SH-SY5Y (cell line): Measurements from ENCODE around the gene ZDHHC16.

Experiments
- GATA2 ChIP-seq: IDR thresholded peaks from 2 replicates; pipeline ENCODE4 v1.6.1; 2011; ENCODE audit warnings: mild to moderate bottlenecking, low read depth, low read length
- GATA3 ChIP-seq: IDR thresholded peaks from 2 replicates; pipeline ENCODE4 v1.6.1; 2011; ENCODE audit warnings: low read depth, mild to moderate bottlenecking, low read length, moderate library complexity

The ZDHHC16 gene

DNA sequence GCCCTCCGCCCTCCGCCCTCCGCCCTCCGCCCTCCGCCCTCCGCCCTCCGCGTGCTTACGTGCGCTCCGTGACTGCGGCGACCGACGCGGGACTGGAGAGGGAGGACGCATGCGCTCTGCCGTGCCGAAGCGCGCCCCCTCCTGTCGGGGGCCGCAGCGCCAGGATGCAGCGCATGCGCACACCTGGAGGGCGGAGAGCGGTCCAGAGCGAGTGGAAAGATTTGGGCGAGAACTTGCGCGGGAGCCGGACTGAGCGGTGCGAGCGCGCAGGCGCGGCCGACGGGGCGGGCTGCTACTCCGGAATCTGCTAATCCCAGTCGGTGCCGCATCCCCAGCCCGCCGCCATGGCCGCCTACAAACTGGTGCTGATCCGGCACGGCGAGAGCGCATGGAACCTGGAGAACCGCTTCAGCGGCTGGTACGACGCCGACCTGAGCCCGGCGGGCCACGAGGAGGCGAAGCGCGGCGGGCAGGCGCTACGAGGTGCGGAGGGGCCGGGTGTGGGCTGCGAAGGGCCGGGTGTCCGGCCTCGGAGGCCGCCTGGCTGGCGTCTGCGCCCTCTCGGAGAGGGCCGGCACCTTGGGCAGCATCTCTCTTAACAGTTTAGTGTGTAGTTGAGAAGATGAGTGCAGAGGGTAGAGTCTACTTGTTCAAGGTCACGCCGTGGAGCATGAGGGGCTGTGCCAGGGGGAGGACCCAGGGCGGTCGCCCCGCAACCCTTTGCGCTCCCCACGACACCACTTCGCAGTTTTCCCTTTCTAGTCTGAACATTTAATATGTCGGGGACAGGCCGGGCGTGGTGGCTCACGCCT, 19.8 kb upstream of the ZDHHC16 start, which contains the start of gene PGAM1:
Gene PGAM1 (plus strand): TSS at position 228 of the 812 bp plus-strand sequence. CDS start 117 bp downstream, at position 345.
- no peak for TF ChIP-seq GATA3
- TF ChIP-seq GATA2 = no peak

- TF ChIP-seq GATA2 = no peak
- no peak for TF ChIP-seq GATA3
Measured at GRCh38 chr10:97426776-97427570, 19.0 kb upstream of the ZDHHC16 start.

DNA sequence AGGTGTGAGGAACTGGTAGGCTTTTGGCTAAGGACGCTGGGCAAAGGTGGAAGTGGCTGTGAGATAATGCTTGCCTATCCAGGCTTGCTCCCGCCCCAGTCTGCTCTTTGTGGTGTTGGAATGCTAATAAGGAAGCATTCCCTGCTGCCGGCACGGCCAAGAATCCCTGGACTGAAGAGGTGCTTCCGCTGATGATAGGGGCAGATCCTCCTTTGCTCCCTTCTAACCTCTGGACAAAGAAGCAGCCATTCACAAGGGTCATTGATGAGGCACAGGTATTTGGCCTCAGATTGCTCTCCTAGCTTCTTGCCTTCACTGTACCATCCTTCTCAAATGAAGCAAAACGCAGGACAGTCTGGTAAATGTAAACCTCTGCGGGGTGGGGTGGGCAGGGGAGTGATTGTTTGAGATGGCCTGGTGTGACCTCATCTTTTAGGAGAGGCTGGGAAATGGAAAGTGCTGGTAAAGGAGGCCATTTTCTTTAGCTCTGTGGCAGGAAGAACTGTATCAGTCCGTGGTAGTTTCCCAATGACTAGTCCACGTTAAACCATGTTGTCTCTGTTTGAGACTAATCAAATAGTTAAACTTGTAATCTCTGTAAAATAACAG, 18.3 kb upstream of the ZDHHC16 start:
- TF ChIP-seq GATA3 = no peak
- TF ChIP-seq GATA2 = no peak

DNA sequence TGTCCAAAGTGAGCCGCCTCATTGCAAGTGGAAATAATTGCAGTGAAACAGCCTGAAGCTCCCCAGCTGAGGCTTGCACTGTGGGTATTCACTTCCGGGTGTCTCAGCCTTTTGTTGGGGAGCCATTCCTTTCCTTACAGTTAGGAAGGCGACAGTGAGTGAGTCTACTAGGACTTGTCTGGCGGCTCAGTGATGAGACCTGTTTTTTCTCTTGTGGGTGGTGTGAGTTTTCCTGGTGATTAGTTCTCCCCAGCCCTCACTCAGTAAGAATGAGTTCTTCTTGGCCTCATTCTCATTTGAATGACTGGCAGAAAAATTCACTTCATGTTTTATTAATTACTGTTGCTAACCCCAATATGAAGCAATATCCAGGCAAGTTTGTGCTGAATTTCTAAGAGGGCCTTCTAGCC, 17.4 kb upstream of the ZDHHC16 start:
- TF ChIP-seq GATA2 (no peak), GATA3 (no peak)

DNA sequence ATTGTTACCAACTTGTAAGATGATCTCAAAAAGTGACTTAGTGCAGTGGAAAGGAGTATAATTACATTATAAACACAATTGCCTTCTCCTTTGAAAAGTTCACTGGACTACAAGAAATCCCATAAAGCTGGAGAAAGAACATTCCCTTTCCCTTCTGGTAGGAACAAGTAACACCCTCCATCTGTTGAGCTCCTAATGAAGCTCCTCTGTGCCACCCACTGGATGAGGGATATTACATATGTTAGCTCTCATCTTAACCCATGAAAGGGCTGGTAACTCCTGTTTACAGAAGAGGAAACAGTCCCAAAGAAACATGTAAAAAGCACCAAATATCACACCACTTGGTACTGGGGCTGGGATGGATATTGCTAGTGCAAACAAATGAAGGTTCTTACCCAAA, 11.9 kb upstream of the ZDHHC16 start:
- TF ChIP-seq GATA2 (no peak), GATA3 (no peak)

- TF ChIP-seq GATA3 = no peak
- TF ChIP-seq GATA2 = no peak
Measured at GRCh38 chr10:97434557-97434956, 11.4 kb upstream of the ZDHHC16 start.

DNA sequence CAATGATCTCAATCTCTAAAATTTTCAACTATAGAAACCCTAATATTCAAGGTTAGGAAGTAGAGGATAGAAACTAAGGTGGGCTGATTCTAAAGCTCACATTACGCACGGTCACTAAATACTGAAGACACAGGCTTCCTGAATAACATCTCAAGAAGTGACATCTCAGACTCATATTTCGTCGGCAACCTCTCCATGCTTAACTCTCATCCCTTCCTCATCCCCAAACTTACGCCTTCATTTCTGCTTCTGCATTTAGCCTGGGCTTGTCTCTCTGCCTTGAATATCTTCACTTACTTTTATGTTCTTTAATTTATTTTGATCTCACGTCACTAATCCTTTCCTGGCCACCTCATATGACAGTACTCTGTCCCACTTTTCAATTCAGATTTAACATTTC, 10.8 kb upstream of the ZDHHC16 start:
- no peak for TF ChIP-seq GATA2
- TF ChIP-seq GATA3 = no peak

GRCh38 chr10:97442277-97442676, 3.7 kb upstream of the ZDHHC16 start:
- no peak for TF ChIP-seq GATA2
- TF ChIP-seq GATA3 = no peak

GRCh38 chr10:97444212-97444611, 1.8 kb upstream of the ZDHHC16 start:
- TF ChIP-seq GATA3 (no peak), GATA2 (no peak)

GRCh38 chr10:97445357-97445721, 636 bp upstream of the ZDHHC16 start:
- TF ChIP-seq GATA3 (no peak), GATA2 (no peak)

DNA sequence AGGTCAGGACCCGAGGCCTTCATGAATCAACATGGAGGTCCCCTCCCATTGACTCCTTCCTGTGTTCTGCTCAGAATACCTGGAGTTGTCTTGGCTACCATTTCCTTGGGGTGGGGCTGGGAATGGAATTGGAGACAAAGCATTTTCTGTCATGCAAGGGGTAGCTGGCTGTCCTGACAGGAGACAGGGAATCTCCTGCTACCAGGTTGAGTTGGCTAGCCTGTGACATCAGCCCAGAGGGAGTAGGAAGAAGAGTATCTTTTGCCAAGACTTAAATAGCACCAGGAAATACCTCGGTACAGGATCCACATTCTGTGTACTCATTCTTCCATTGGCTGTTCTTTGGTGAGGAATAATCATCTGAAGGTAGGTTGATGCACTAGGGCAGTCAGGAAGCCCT, 4.9 kb downstream of the ZDHHC16 start:
- TF ChIP-seq GATA2 (no peak), GATA3 (no peak)

- TF ChIP-seq GATA3 (no peak), GATA2 (no peak)
Measured at GRCh38 chr10:97451605-97452004, 5.6 kb downstream of the ZDHHC16 start.

- TF ChIP-seq GATA3 (no peak), GATA2 (no peak)
Measured at GRCh38 chr10:97452352-97452751, 6.4 kb downstream of the ZDHHC16 start.

GRCh38 chr10:97454330-97455036, 8.5 kb downstream of the ZDHHC16 start:
- no peak for TF ChIP-seq GATA2
- TF ChIP-seq GATA3 = no peak
